Stimulated activated CD4-positive, alpha-beta T cell treated with anti-CD3 and anti-CD28 coated beads, Interleukin-2, amount 100 ng/mL, for 24 hours (primary cell): ENCODE data around the gene PAPPA2.
"Not testable (repeated sequence)": the region's sequence is repeated elsewhere in the genome, so short reads cannot be mapped to it uniquely, and the experiment has no call there.

Experiments
- DNase-seq, 2 donors: peaks; one replicate each; pipeline ENCODE4 v3.0.0-alpha.2; 2020

The PAPPA2 gene, protein sequence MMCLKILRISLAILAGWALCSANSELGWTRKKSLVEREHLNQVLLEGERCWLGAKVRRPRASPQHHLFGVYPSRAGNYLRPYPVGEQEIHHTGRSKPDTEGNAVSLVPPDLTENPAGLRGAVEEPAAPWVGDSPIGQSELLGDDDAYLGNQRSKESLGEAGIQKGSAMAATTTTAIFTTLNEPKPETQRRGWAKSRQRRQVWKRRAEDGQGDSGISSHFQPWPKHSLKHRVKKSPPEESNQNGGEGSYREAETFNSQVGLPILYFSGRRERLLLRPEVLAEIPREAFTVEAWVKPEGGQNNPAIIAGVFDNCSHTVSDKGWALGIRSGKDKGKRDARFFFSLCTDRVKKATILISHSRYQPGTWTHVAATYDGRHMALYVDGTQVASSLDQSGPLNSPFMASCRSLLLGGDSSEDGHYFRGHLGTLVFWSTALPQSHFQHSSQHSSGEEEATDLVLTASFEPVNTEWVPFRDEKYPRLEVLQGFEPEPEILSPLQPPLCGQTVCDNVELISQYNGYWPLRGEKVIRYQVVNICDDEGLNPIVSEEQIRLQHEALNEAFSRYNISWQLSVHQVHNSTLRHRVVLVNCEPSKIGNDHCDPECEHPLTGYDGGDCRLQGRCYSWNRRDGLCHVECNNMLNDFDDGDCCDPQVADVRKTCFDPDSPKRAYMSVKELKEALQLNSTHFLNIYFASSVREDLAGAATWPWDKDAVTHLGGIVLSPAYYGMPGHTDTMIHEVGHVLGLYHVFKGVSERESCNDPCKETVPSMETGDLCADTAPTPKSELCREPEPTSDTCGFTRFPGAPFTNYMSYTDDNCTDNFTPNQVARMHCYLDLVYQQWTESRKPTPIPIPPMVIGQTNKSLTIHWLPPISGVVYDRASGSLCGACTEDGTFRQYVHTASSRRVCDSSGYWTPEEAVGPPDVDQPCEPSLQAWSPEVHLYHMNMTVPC (N-terminal part only)

DNA sequence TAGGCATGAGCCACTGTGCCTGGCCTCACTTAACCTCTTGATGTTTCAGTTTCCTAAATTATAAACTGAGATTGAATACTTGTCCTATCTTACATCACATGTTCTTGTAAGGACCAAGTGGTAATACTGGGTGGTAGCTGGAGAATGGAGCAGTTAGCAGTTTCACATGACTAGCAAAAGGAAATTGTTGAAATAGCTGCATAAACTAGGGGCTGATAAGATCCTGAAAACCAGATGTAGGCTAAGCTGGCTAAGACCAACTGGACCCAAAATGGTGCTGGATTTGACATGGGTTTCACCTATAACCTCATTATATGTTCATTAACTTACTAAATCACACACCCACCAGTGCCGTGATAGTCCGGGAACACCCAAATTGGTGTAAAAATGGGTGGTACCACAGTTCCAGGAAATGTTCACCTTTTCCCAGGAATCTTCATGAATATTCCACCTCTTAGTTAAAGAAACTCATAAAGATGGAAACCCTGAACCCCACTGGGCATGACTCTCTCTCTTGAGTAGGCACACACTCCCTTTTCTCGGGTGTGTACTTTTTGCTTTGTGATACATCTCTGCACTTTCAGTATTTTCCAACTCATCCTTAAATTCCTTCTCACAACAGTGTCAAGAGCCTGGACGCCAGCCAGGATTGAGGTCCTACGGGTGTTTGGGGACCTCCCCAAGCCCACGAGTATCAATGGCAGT is at the start of gene PAPPA2:
TSS of gene PAPPA2 (plus strand) at position 502 of the 705 bp plus-strand sequence. CDS start 93,148 bp downstream, outside the sequence.
- DNase-seq: no peak

DNA sequence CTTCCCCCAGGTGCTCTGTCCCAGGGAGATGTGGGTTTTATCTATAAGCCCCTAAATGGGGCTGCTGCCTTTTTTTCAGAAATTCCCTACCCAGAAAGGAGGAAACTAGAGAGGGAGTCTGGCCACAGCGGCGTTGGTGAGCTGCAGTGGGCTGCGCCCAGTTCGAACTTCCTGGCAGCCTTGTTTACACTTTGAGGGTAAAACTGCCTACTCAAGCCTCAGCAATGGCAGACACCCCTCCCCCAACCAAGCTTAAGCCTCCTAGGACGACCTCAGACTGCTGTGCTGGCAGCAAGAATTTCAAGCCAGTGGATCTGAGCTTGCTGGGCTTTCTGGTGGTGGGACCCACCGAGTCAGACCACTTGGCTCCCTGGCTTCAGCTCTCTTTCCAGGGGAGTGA is 46.2 kb upstream of the PAPPA2 start:
- DNase-seq: no peak

DNA sequence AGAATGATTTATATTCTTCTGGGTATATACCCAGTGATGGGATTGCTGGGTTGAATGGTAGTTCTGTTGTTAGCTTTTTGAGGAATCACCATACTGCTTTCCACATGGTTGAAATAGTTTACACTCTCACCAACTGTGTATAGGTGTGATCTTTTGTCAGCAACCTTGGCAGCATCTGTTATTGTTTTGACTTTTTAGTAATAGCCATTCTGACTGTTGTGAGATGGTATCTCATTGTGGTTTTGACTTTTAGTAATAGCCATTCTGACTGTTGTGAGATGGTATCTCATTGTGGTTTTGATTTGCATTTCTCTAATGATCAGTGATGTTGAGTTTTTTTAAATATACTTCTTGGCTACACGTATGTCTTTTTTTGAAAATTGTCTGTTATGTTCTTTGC is 43.4 kb upstream of the PAPPA2 start:
- not testable (repeated sequence) for DNase-seq

DNA sequence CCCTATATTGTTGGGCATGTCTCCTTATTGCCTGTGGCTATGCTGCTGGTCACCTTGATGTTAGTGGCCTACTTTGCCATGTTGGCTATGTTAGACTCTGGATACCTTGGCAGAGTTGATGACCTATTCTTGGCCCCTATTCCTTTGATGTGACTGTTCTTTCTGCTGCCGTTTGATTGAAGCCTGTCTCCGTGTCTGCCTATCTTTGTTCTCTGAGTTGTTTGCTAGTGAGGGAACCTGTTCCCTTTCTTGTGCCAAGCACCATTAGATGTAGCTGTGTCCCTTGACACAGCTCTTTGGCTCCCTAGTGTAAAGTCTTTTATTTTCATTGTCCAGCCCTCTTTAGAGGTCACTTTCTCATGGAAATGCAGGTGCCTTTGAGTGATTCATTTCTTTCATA is 28.7 kb upstream of the PAPPA2 start:
- no peak for DNase-seq

DNA sequence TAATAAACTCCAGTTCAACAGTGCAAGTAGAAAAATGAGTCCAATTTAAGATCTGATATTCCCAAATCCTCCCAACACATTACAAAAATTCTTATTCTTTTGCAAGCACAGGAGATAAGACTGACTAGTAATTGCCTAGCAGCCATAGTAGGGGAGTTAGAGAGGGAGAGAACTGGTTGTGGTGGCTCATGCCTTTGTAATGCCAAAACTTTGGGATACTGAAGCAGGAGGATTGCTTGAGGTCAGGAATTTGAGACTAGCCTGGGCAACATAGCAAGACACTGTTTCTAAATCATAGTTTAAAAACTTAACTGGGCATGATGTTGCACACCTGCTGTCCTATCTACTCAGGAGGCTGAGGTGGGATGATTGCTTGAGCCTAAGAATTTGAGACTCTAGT is 26.7 kb upstream of the PAPPA2 start:
- DNase-seq: no peak

DNA sequence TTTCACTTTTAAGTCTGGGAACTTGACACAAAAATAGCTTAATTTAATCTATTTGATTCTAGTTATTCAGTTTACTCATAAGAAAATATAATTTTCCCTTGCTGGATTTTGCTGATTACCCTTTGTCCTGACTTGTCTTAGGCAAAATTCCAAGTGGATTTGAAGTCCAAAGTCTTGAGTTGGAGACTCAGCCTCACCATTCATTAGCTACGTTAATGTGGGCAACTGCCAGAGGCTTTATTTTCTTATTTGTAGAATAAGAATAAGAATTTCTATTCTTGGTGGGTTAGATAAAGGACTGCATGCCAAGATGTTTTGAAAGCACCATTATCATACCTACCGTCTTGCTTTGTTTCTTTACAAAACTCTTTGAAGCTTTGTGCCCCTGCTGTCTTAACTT is 22.8 kb upstream of the PAPPA2 start:
- no peak for DNase-seq

DNA sequence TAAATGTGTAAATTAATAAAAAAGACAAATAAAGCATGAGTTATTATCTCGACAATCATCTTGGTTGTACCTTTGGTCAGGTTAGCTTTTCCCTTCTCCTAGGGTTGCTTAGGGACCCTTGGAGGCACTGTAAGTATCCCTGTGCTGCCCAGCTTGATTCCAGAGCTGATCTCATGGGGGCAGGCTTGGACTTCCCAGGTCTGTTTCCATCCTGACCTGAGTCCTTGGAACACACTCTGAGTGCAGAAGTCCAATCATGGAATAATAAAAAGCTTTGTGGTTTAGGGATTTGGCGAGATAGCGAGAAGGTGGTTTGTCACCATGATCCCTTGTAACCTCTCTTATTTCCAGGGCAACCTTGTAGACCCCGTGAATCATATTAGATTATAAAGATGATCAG is 18.7 kb upstream of the PAPPA2 start:
- no peak for DNase-seq

DNA sequence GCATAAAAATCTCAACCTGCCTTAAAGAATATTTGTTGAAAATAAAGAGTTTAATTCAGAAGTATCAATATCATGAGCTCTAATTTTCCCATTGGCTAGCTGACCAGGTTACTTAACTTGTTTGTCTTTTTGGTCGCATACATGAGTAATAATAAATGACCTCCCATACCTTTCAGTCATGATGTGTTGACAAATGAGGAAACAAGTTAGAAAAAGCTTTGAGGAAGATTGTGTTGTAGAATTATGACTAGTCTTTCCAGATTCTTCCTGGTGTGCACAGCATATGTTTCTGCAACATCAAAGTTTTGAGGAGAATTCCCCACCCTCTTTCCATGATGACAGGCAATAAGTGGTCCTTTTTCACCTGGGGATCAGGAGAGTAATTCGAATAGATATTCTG is 17.6 kb upstream of the PAPPA2 start:
- DNase-seq: no peak

DNA sequence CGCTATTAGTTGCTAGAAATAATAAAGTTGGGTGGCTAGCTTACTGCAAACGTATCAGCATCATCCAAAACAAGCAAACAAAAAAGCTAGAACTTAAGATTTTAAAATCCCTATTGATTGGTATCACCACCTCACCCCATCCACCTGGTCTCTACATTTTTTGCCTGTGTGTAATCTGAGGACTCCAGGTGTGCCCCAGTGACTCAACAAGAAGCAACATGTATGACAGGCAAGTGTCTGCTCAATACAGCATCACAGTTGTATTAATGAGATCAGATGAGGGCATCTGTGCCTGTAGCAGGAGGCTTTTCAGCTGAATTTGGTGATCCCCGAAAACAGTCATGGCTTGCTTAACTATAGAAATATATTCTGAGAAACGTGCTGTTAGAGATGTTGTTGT is 14.6 kb upstream of the PAPPA2 start:
- DNase-seq: no peak

DNA sequence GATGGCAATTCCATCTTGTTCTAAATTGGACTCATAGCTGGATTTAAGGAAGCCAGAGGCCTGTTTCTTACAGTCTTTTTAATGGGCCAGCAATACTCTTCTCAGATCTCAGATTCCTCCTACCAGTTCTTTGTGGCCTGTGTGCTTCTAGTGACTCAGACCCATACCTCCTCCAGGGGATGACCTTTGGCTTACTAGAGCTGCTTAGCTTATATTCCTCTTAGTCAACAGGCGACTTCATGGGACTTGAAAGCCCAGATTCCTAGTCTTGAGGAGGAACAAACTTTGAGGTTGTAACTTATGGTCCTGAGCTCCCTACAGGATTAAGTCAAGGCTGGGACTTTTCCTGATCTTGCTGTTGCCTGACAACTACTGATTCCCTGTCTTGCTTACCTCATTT is 12.4 kb upstream of the PAPPA2 start:
- DNase-seq: no peak

DNA sequence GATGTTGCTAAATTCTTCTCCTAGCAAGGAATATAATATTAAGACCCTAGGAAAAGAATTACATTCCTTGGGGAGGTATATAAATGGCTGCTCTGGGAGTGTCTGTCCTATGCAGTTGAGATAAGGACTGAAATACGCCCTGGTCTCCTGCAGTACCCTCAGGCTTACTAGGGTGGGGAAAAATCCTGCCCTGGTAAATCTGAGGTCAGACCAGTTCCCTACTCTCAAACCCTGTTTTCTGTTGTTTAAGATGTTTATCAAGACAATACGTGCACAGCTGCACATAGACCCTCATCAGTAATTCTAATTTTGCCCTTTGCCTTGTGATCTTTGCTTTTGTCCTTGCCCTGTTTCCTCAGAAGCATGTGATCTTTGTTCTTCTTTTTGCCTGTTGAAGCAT is 11.2 kb upstream of the PAPPA2 start:
- not testable (repeated sequence) for DNase-seq

DNA sequence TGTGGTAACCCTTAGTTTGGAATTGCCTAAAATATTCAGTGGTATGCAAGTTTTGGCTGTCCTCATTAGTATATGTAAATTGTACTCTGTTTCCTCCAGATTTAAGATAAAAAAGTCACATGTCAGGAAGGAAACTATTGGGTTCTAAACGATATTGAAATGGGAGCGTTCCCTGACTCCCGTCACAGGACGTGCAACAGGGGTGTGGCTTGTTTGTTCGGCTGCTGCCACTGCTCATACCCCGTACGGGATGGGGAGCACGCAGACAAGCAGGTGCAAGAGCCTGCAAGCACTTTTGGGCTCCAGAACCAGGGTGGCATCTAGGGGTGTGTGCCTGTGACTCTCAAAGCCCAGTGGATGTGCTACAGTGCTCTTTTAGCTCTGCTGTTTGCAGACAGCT is 6.2 kb upstream of the PAPPA2 start:
- DNase-seq: no peak

DNA sequence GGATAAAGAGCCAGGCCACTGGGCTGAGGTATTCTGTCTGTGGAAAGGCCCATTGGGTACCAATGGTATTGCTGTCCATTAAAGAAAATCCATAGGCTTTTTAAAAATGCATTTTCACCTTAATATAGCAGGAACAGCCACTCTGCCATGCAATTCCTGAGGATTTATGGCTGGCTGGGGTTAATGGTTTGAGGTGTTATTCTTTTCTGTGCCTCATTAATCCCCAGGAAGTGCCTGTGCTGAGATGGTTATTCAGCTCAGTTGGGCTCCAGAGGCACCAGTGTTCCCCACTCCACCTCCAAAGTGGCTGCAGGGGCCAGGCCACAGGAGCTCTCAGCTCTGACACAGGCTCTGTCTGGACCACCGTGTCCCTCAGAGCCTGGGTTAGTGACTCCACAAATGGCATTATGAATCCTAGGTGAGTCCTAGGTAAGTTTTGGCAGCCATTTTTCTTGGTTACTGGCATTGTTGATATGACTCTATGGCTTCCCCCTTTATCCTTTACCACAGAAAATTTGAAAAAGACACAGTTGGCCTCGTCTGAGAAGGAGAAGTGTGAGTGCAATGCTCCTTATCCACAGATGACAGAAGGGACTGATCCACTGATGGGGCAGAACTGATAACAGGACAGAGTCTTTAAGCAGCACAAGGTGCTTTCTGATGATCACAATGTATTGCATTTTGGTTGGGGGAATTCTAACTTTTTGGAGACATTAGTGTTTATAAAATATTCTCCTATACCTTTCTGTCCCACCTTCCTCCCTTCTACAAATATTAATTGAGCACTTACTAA is 2.2 kb upstream of the PAPPA2 start:
- no peak for DNase-seq

DNA sequence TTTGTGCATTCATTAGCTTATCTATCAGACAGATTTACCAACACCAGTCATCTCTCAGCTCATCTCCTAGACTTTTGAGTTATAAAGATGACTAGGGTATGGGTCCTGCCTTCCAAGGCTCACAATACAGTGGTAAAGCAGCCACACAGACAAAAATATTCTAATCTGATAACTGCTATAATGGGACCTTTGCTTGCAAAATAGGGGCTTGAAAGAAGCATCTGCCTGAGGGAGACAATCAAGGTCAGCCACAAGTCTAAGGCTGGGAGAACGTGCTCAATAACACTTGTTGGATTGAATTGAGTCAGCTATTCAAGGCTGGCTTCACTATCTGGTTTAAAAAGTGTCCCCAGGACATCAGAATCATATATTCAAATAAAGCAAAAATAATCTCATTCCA is 1.4 kb upstream of the PAPPA2 start:
- no peak for DNase-seq

DNA sequence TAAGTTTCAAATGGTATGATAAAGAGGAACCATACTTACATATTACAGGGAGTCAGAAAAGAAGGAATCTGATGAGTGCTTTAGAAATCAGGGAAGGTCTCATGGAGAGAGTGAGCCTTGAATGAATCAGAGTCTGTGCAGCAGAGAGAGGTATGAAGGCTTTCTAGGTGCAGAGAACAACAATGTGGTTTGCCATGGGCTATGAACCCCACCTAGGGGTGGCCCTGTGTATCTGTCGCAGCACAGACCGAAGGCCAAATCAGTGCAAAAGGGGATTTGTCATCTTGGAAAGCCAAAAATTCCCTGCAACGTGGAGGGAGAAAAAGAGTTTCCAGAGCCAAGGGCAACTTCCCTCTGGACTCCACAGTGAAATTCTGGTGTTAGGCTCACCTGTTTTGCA is 3.5 kb downstream of the PAPPA2 start:
- no peak for DNase-seq

DNA sequence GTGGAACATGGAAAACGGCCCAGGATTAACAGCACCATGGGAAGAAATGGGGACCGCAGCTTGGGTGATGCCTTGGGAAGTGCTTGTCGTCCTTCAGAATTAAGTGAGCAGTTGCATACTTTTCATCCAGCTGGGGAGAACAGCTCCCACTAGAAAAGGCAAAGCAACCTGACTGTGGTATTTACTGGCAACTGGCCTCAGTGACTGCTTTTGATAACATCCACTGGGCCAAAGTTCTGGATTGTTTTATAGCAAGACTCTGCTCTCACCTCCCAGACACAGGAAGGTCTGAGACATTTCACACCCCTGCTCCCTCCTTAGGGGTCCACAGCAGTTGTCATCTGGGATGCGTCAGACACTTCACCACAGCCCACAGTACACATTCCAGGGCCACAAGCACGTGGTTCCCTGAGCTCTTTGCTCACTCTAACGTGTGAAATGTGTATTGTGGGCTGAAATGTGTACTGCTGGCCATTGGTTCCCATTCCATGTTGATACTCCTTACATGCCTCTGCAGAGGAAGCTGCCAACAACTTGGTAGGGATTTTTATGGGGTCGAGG is 6.6 kb downstream of the PAPPA2 start:
- DNase-seq: no peak

DNA sequence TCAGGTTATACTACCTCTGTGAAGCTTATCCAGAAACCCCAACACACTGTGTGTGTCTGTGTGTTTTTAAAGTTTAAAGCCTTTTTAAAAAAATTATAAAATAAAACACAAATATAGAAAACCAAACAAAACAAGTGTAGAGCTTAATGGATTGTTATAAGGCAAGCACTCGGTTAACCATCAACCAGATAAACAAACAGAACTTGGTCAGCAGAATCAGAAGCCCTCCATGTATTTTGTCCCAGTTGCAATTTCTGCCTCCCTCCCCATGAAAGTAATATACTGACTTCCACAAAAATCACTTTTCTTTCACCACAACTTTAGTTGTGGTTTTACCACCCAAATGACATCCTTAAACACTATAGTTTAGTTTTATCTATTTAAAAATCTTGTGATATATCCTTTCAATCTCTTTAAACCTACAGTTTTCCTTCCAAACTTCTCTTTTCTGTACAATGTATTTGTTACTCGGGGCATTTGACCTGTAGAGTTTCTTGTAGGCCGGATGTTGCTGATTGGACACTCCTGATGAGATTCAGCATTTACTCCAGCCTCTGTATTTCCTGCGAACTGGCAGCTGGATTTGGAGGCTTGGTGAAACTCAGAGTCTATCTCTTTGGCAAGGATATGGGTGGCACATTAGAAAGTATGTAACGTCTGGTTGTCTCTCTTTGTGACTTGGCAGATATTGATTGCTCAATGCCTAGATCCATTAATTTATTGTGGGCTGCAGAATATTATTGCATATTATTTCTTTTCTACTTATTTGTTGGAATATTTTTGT is 8.6 kb downstream of the PAPPA2 start:
- DNase-seq: no peak

DNA sequence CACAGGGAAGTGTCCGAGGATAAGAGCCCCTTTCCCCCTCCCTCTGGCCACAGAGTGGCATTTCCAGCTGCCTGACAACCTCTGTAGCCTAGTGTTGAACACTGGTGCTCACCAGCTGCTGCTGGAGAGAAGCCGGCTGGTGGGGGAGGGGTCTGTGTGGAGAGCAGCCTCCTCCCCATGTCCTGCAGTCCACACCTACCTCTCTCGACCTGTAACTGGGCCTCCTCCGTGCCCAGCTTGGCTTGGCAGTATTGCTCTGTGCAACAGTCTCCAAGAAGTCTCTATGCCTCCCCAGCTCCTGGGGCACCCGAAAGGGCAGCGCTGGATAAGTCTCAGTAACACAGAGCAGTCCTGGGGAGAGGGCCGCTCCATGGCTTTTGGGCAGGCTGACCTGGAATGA is 17.0 kb downstream of the PAPPA2 start:
- no peak for DNase-seq

DNA sequence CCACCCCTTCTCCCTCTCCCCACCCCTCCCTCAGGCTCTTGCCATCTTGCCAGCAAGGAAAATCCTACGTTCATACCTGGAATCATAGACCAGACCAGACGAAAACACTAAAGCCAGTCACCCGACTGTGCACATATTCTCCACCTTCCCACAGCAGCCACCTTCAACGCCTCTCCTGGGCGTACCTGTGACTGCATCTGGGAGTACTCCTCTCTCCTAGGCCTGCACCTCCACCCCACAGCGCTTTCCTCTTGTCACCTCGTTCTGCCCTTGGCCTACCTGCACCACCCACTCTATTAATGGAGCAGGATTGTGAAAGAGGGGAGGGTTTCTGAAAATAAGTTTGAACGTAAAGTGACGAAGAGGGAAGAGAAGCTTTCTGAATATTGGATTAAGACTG is 17.8 kb downstream of the PAPPA2 start:
- no peak for DNase-seq

DNA sequence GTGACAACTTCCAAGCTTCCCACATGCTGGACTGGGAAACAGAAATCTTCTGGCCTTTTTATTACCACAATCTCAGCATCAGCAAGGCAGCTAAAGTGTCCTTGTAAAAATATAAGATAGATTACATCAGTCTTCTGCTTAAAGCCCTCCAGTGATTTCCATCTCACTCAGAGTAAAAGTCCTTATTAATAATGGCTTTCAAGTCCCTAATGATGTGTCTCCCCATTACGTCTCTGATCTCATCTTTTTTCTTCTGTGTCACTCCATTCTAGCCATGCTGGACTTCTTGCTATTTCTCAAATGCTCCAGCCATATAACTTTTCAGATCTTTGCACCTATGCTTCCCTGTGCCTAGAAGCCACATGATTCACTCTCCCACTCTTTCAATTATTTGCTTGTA is 22.1 kb downstream of the PAPPA2 start:
- DNase-seq: no peak

DNA sequence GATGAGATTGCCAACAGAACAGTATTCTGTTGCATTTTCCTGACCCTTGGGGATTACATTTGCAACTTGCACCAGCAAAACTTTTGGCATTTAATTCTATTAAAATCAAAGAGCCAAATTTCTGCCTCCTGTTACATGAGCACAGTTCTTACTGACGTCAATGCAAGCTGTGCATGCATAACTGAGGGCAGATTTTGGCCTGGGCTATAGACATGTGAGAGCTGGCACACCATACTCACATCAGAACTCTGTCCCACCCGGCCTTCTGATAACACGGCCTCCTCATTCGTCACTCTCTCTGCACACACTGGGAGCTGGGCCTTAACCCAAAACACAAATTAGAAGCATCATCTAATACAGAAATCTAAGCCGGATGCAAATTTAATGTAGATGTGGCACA is 31.5 kb downstream of the PAPPA2 start:
- no peak for DNase-seq
